SK-N-SH treated with all-trans-retinoic acid at 6 μM for 48 hours (cell line): ENCODE measurements around the gene GNG2.

Source experiments
- ATAC-seq: fragments of 200-7000 bp; cut with Tn5 transposase; 3 replicates; pipeline ENCODE4 v1.9.1; 2020; ENCODE audit warnings: mild to moderate bottlenecking, moderate library complexity
- ARNTL ChIP-seq: fragments of 450-650 bp; formaldehyde crosslinking; IDR thresholded peaks from 2 replicates; pipeline ENCODE4 v1.5.0; 2020; ENCODE audit warnings: low read depth, mild to moderate bottlenecking, moderate library complexity, borderline replicate concordance
- BACH2 ChIP-seq: fragments of 250-450 bp; sonication (Bioruptor Pico); IDR thresholded peaks from 2 replicates; pipeline ENCODE4 v1.9.0; 2021; ENCODE audit warnings: mild to moderate bottlenecking, borderline replicate concordance
- CREB5 ChIP-seq: fragments of 250-450 bp; sonication (Bioruptor Pico); IDR thresholded peaks from 2 replicates; pipeline ENCODE4 v1.5.1; 2020; ENCODE audit warnings: low read depth, mild to moderate bottlenecking, moderate library complexity
- CSDC2 ChIP-seq: fragments of 250-450 bp; sonication (Bioruptor Pico); IDR thresholded peaks from 2 replicates; pipeline ENCODE4 v1.5.0; 2020; ENCODE audit warnings: mild to moderate bottlenecking, moderate library complexity
- CSRNP3 ChIP-seq: fragments of 250-450 bp; sonication (Bioruptor Pico); IDR thresholded peaks from 2 replicates; pipeline ENCODE4 v1.5.1; 2021; ENCODE audit warnings: mild to moderate bottlenecking, moderate library complexity
- ESRRG ChIP-seq: fragments of 250-450 bp; sonication (Bioruptor Pico); IDR thresholded peaks from 2 replicates; pipeline ENCODE4 v1.6.1; 2021; ENCODE audit warnings: mild to moderate bottlenecking
- GLIS3 ChIP-seq: fragments of 250-450 bp; sonication (Bioruptor Pico); IDR thresholded peaks from 2 replicates; pipeline ENCODE4 v1.5.0; 2020; ENCODE audit warnings: mild to moderate bottlenecking, moderate library complexity
- ISL1 ChIP-seq: fragments of 250-450 bp; sonication (Bioruptor Pico); IDR thresholded peaks from 2 replicates; pipeline ENCODE4 v2.1.2; 2022; ENCODE audit warnings: mild to moderate bottlenecking, moderate library complexity
- OSR1 ChIP-seq: fragments of 250-450 bp; sonication (Bioruptor Pico); IDR thresholded peaks from 2 replicates; pipeline ENCODE4 v1.8.0; 2022; ENCODE audit warnings: moderate library complexity, mild to moderate bottlenecking, inconsistent platforms
- PATZ1 ChIP-seq: fragments of 250-450 bp; sonication (Bioruptor Pico); IDR thresholded peaks from 2 replicates; pipeline ENCODE4 v1.8.0; 2020; ENCODE audit warnings: mild to moderate bottlenecking, moderate library complexity, borderline replicate concordance
- POU6F1 ChIP-seq: fragments of 250-450 bp; sonication (Bioruptor Pico); IDR thresholded peaks from 2 replicates; pipeline ENCODE4 v1.8.0; 2021; ENCODE audit warnings: low read depth, mild to moderate bottlenecking, moderate library complexity, borderline replicate concordance
- PPARA ChIP-seq: fragments of 250-450 bp; sonication (Bioruptor Pico); IDR thresholded peaks from 2 replicates; pipeline ENCODE4 v1.5.0; 2020; ENCODE audit warnings: mild to moderate bottlenecking, borderline replicate concordance
- RARB ChIP-seq: fragments of 250-450 bp; sonication (Bioruptor Pico); IDR thresholded peaks from 2 replicates; pipeline ENCODE4 v1.8.0; 2021; ENCODE audit warnings: mild to moderate bottlenecking, moderate library complexity
- SNAI2 ChIP-seq: fragments of 250-450 bp; sonication (Bioruptor Pico); IDR thresholded peaks from 2 replicates; pipeline ENCODE4 v1.5.0; 2020; ENCODE audit warnings: mild to moderate bottlenecking, moderate library complexity
- TCF4 ChIP-seq: fragments of 250-450 bp; sonication (Bioruptor Pico); IDR thresholded peaks from 2 replicates; pipeline ENCODE4 v1.8.0; 2021; ENCODE audit warnings: mild to moderate bottlenecking, moderate library complexity, borderline replicate concordance
- TOX ChIP-seq: fragments of 250-450 bp; sonication (Bioruptor Pico); IDR thresholded peaks from 2 replicates; pipeline ENCODE4 v1.8.0; 2021; ENCODE audit warnings: mild to moderate bottlenecking, moderate library complexity, borderline replicate concordance
- TSHZ2 ChIP-seq: fragments of 250-450 bp; sonication (Bioruptor Pico); IDR thresholded peaks from 2 replicates; pipeline ENCODE4 v1.5.0; 2020; ENCODE audit warnings: mild to moderate bottlenecking, moderate library complexity
- ZC3H10 ChIP-seq: fragments of 250-450 bp; sonication (Bioruptor Pico); IDR thresholded peaks from 2 replicates; pipeline ENCODE4 v1.5.1; 2021; ENCODE audit warnings: mild to moderate bottlenecking, moderate library complexity
- ZFP3 ChIP-seq: fragments of 250-450 bp; sonication (Bioruptor Pico); IDR thresholded peaks from 2 replicates; pipeline ENCODE4 v1.5.0; 2020; ENCODE audit warnings: mild to moderate bottlenecking, moderate library complexity
- ZFP30 ChIP-seq: fragments of 450-650 bp; formaldehyde crosslinking; IDR thresholded peaks from 2 replicates; pipeline ENCODE4 v1.5.0; 2022; ENCODE audit warnings: mild to moderate bottlenecking, moderate library complexity
- ZNF70 ChIP-seq: fragments of 450-650 bp; formaldehyde crosslinking; IDR thresholded peaks from 2 replicates; pipeline ENCODE4 v1.5.0; 2020; ENCODE audit warnings: mild to moderate bottlenecking, moderate library complexity
- ZNF8 ChIP-seq: fragments of 450-650 bp; formaldehyde crosslinking; IDR thresholded peaks from 2 replicates; pipeline ENCODE4 v1.5.0; 2020; ENCODE audit warnings: mild to moderate bottlenecking, moderate library complexity

Gene GNG2

GRCh38 chr14:51834240-51834639 is 26.2 kb upstream of the GNG2 start:
- ATAC-seq = no peak
- TF ChIP-seq ESRRG (CRISPR knock-in tag) (no peak), PPARA (no peak), ISL1 (CRISPR knock-in tag) (no peak), OSR1 (no peak), TCF4 (CRISPR knock-in tag) (no peak), RARB (CRISPR knock-in tag) (no peak), ZFP3 (CRISPR knock-in tag) (no peak), TSHZ2 (no peak), BACH2 (CRISPR knock-in tag) (no peak), ZC3H10 (CRISPR knock-in tag) (no peak), CSDC2 (no peak), POU6F1 (CRISPR knock-in tag) (no peak), ZFP30 (CRISPR knock-in tag) (no peak), PATZ1 (CRISPR knock-in tag) (no peak), ZNF8 (CRISPR knock-in tag) (no peak), ARNTL (CRISPR knock-in tag) (no peak), CSRNP3 (no peak), ZNF70 (CRISPR knock-in tag) (no peak), CREB5 (CRISPR knock-in tag) (no peak), GLIS3 (CRISPR knock-in tag) (no peak)

GRCh38 chr14:51836417-51836816 is 24.0 kb upstream of the GNG2 start:
- ATAC-seq = no peak
- TF ChIP-seq SNAI2 (CRISPR knock-in tag) (no peak), ZC3H10 (CRISPR knock-in tag) (no peak), BACH2 (CRISPR knock-in tag) (no peak), POU6F1 (CRISPR knock-in tag) (no peak), CSDC2 (no peak), PATZ1 (CRISPR knock-in tag) (no peak), RARB (CRISPR knock-in tag) (no peak), CSRNP3 (no peak), ZNF70 (CRISPR knock-in tag) (no peak), ZNF8 (CRISPR knock-in tag) (no peak), ZFP30 (CRISPR knock-in tag) (no peak), TOX (CRISPR knock-in tag) (no peak), GLIS3 (CRISPR knock-in tag) (no peak), ESRRG (CRISPR knock-in tag) (no peak), ZFP3 (CRISPR knock-in tag) (no peak), TSHZ2 (no peak)
